ENCODE results near the gene GPR151.

DNA sequence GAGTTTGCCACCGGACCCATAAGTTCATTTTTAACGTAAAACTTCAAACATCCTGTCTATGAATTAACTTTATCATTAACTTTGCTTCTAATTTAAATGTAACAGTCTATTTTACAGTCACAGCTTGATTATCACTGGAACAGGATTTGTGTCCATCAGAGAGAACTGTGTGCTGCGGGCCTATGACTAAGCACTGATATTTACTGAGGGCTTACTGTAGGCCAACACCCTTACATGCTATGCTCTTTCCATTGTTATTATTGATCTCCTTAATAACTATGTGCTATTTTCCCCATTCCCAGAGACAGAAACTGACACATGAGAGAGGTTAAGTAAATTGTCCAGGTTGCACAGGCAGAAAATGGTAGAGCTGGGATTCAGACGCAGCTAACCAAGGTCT is 24.0 kb upstream of the GPR151 start:
- TF ChIP-seq, protein P1, sequence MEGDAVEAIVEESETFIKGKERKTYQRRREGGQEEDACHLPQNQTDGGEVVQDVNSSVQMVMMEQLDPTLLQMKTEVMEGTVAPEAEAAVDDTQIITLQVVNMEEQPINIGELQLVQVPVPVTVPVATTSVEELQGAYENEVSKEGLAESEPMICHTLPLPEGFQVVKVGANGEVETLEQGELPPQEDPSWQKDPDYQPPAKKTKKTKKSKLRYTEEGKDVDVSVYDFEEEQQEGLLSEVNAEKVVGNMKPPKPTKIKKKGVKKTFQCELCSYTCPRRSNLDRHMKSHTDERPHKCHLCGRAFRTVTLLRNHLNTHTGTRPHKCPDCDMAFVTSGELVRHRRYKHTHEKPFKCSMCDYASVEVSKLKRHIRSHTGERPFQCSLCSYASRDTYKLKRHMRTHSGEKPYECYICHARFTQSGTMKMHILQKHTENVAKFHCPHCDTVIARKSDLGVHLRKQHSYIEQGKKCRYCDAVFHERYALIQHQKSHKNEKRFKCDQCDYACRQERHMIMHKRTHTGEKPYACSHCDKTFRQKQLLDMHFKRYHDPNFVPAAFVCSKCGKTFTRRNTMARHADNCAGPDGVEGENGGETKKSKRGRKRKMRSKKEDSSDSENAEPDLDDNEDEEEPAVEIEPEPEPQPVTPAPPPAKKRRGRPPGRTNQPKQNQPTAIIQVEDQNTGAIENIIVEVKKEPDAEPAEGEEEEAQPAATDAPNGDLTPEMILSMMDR (conservative IDR thresholded peaks at IDR 0.05; ENCODE audit: low read length): no peak
- no peak for TF ChIP-seq EZH2phosphoT487 (IDR thresholded peaks at IDR 0.05; ENCODE audit: borderline replicate concordance, low read depth, low read length)

All from OCI-LY7 (cell line).